ENCODE results near the gene NPRL2.
"Not testable (repeated sequence)": the region's sequence is repeated elsewhere in the genome, so short reads cannot be mapped to it uniquely, and the experiment has no call there.

The NPRL2 gene

GRCh38 chr3:50327129-50327528 lies 23.4 kb downstream of the NPRL2 start:
- DNase-seq (ENCODE audit: low read depth) = no peak

DNA sequence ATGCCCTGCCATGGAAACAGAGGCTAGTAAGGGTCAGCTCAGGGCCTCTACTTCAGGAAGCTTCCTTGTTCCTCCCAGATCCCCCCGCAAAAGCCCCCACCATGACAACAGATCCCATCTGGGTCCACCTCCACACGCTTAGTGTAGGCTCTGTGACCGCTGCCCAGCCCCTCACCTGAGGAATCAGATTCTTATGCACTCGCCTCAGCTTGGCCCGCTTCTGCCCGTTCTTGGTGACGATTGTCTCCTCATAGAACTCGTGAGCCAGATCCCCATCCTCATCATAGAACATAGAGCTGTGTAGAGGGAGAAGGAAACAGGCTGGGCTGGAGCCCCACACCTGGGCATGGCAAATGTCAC lies 24.4 kb downstream of the NPRL2 start:
- DNase-seq (ENCODE audit: low read depth) = no peak

GRCh38 chr3:50325497-50326181 lies 24.9 kb downstream of the NPRL2 start:
- no peak for DNase-seq (ENCODE audit: low read depth)

GRCh38 chr3:50325113-50325480 lies 25.5 kb downstream of the NPRL2 start:
- no peak for DNase-seq (ENCODE audit: low read depth)

GRCh38 chr3:50324351-50325112 lies 26.0 kb downstream of the NPRL2 start:
- DNase-seq (ENCODE audit: low read depth) = peak; percentile 36

DNA sequence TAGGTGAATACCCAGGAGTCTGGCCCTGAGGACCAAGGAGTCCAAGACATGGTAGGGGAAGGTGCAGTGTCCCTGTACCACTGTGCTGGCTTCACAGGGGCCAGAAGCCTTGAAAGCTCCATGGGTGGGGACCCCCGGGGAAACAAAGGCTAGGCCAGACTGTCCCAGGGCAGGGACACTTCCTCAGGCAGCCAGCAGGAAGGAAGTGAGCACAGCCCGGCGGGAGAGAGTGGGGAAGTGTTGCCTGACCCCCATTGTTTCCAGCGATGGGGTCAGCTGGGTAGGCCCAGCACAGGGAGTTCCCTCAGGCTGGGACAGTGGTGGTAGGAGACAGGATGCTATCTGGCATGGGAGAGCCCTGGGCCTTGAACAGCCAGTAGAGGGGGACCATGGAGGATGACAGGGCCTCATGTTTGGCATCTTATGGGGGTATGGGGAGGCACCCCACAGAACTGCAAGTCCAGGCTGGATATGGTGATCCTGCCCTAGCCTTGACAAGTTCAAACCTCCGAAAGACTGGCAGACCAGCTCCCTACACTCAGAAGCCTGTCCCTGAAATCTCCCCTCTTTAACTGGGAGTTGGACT lies 26.9 kb downstream of the NPRL2 start:
- no peak for DNase-seq (ENCODE audit: low read depth)

DNA sequence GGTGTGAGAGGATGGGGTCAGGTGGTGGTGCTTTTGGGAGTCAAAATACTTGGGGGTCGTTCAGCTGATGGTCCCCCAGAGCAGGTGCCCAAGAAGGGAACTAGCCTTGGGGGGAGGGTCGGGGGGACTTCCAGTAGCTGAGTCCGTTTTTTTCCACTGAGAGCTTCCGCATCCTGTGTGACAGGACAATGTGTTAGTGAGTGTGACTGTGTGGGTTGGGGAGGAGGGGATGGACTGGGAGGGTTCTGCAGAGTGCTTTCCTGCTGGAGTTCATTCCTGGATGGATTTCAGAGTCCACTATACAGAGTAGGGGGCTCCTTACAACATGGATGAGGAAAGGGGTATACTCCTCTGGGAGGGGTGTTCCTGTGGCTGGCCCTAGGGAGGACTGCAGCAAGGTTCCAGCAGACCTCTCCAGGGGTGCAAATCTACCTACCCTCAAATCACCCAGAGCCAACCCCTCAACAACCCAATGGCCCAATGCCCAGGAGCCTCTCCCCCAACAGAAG lies 27.4 kb downstream of the NPRL2 start:
- DNase-seq (ENCODE audit: low read depth) = no peak

DNA sequence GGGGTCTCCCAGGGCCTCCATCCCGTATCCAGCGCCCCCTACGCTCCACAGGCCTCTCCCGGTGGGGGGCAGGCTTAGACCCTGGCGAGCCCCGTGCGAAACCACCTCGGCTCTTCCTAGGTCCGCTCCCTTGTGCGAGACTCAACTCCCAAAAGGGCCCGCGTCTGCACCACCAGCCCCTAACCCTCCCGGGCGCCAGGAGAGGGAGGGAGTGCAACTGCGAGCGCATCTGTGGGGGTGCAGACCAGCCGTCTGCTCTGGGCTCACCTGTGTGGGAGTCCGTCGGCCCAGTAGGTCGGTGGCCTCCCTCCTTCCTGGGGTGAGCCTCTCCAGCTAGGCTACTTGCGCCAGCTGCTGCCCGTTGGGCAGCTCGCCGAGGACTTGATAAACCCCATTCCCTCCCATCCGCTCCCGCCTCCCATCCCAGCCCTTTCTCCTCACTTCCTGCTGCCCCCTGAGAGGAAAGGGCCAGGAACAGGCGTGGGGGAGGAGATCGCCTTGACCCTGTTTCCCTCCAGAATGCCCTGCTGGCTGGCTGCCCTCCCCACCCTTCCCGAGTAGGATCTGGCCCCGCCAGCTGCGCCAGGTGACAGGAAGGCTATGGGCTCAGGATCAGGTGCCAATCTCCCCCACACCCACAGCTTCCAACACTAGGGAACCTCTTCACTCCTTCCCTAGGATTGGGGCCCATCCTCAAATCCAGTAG lies 28.0 kb downstream of the NPRL2 start, which contains the start of gene HYAL2:
Gene HYAL2, minus strand, starts transcription at position 360 of the 706 bp plus-strand sequence. CDS start 2,256 bp downstream, outside the sequence.
- DNase-seq (ENCODE audit: low read depth) = no peak

DNA sequence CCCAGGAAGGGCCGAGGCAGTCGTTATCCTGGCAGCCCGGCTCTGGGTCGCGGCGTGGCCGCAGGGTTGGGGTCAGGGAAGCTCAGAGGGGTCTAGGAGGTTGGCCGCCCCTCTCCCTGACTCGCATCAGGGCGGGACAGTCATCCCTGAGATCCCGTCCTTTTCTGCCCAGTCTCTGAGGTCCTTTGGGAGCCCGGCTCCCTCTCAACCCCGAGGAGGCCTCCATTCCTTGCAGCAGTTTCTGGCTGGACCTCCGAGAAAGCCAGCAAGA lies 28.5 kb downstream of the NPRL2 start:
- no peak for DNase-seq (ENCODE audit: low read depth)

GRCh38 chr3:50321336-50322114 lies 29.1 kb downstream of the NPRL2 start:
- DNase-seq (ENCODE audit: low read depth) = peak; percentile 57

DNA sequence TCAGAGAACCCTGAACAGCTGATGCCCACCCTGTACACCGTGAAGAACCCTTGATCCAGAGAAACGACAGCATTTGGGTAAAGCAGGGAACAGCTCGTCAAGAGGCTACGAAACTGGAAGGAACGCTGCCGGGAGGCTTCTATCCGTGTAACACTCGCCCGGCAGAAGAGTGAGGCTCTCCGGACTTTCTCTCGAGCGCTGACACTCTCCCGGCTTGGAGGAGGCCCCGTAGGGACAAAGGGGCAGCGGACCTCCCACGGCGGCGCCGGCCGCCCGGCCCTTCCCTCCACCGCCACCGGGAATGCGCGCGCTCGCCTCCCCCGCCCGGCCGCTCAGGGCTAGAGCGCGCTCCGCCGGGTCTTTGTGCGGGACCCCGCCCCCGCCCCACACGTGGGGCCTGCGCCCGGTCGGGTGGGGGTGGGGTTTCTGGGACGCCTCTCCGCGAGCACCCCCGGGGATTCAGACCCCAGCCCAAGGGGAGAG lies 29.7 kb downstream of the NPRL2 start:
- peak; percentile 22 for DNase-seq (ENCODE audit: low read depth)

DNA sequence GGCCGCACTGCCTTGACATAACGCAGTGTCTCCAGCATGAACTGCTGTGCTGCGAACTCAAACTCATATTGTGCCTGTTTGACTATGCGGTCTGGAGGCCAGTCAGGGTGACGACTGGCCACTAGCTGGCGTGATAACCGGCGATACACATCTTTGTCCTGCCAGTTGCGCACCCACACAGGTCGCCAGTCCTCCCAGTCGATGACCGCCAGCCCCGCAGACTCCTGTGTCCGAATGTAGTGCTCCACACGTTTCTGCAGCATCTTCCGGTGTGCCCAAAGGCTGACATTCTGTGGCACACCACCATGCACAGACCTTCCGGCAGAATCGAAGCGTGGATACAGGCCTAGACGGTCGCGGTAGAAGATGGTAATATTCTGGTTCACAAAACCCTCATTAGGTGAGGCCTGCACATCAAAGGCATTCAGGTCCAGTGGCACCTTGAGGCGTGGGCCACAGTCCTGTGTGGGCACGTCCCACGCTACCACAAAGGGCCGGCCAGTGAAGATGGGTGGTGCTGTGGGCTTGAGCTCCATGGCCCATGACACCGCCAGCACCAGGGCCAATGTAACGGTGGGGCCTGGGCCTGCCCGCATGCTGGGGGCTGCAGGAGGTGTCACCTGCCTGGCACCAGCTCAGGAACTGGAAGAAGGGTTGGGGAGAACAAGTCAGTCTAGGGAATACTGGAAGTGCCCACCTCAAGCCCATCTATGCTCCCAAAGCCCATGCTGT lies 30.5 kb downstream of the NPRL2 start:
- no peak for DNase-seq (ENCODE audit: low read depth)

GRCh38 chr3:50319181-50319893 lies 31.2 kb downstream of the NPRL2 start:
- no peak for DNase-seq (ENCODE audit: low read depth)

DNA sequence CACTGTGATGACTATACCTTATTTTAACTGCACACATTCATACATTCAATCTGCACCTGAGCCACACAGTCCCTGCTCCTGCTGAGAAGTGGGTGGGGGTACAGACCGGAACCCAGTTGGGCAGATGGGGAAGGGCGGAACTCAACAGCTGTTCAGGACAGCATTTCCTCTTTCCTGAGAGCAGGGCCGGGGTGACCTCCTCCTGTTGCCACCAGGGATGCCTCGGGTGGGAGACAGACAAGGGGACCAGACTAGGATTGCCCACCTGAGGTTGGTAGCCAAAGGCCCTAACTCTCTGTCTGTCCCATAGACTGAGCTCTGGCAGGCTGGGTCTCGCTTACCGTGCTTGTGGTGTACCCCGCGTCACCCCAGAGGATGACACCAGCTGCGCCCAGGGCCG lies 32.0 kb downstream of the NPRL2 start:
- DNase-seq (ENCODE audit: low read depth) = no peak

GRCh38 chr3:50318163-50318562 lies 32.4 kb downstream of the NPRL2 start:
- no peak for DNase-seq (ENCODE audit: low read depth)

DNA sequence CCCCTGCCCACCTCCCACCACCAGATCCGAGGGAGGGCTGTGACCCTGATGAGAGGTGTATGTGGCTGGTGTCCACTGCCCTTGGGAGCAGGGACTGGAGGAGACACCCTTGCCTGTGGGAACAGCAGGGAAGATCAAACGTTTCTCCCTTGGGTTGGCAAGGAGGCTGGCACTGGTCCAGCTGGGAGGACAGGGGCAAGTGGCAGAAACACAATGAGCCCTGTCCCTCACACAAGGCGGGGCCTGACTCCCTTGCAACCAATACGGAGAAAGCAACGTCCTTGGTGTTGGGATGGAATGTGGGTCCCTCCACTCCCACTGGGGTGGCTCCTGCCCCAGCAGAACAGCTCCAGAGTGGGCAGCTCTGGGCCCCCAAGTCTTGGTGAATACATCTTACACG lies 33.3 kb downstream of the NPRL2 start:
- DNase-seq (ENCODE audit: low read depth) = no peak

DNA sequence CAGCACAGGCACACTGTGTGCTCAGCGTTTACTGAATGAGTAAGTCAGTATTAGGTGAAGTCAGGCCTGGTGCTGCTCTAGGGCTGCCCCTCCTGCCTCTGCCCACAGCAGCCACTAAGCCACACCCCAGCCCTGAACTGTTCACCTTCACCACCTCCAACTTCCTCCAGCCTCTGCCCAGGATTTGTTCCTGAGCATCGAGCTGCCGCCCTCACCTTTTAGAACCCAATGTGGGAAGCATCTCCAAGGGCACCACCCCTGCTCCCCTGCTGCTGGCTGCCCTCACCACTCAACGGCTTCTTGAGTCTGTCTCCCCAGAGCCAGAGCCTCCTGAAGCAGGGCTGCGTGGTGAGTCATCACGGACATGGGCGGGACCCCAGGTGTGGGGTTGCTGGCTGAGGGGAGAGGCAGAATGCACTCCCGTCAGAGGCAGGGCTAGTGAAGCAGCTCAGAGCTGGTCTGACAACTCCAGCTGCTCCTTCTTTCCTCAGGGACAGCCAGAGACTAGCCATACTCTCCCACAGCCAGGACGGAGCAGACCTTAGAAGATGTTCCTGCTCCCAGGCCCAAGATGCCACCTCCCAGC lies 33.8 kb downstream of the NPRL2 start:
- DNase-seq (ENCODE audit: low read depth) = peak; percentile 51

- DNase-seq (ENCODE audit: low read depth) = no peak
Measured at GRCh38 chr3:50314816-50315215, 35.8 kb downstream of the NPRL2 start.

- DNase-seq (ENCODE audit: low read depth) = no peak
Measured at GRCh38 chr3:50314342-50314741, 36.2 kb downstream of the NPRL2 start.

GRCh38 chr3:50312041-50312440 lies 38.5 kb downstream of the NPRL2 start:
- DNase-seq (ENCODE audit: low read depth) = not testable (repeated sequence)
